Heart right ventricle (tissue), 16 donors: ENCODE data around the gene KLHL34. TPM values are rescaled to one million over a fixed set of nuclear protein-coding genes. Genes with fewer than 3 reads are reported as not detected.

ENCODE experiments used
- ATAC-seq, 8 donors: fragments of 200-7000 bp; cut with Tn5 transposase; one replicate each; pipeline ENCODE4 v1.9.1; 2020; ENCODE audit warnings: mild to moderate bottlenecking in 8 of 8, moderate library complexity in 8 of 8, moderate number of reproducible peaks in 1 of 8
- DNase-seq, 2 donors: peaks; one replicate each; pipeline ENCODE4 v3.0.0-alpha.2; 2020
- H3K27ac ChIP-seq, 10 donors: fragments of 200-600 bp; sonication (generic) in 2 of 10; one replicate each; pipeline versions ENCODE4 v1.5.0 to v1.8.0; 2020 to 2022; ENCODE audit warnings: mild to moderate bottlenecking in 3 of 10
- H3K27me3 ChIP-seq, 7 donors: fragments of 200-600 bp; one replicate each; pipeline ENCODE4 v1.8.0; 2021 to 2022; ENCODE audit warnings: mild to moderate bottlenecking in 2 of 7
- H3K36me3 ChIP-seq, 9 donors: fragments of 200-600 bp; sonication (generic) in 1 of 9; one replicate each; pipeline versions ENCODE4 v1.5.0 to v1.8.0; 2020 to 2022; ENCODE audit warnings: mild to moderate bottlenecking in 2 of 9
- H3K4me1 ChIP-seq, 9 donors: fragments of 200-600 bp; sonication (generic) in 1 of 9; one replicate each; pipeline versions ENCODE4 v1.5.0 to v1.8.0; 2020 to 2022; ENCODE audit warnings: mild to moderate bottlenecking in 4 of 9
- H3K4me3 ChIP-seq, 10 donors: fragments of 200-600 bp; sonication (generic) in 2 of 10; one replicate each; pipeline versions ENCODE4 v1.5.0 to v1.8.0; 2020 to 2022; ENCODE audit warnings: mild to moderate bottlenecking in 7 of 10, moderate library complexity in 2 of 10
- H3K9me3 ChIP-seq, 11 donors: fragments of 200-600 bp in 10 of 11; sonication (generic) in 2 of 11; one replicate each; pipeline versions ENCODE4 v1.5.0 to v1.8.0; 2013 to 2022; ENCODE audit warnings: mild to moderate bottlenecking in 2 of 11, control low read depth in 1 of 11, moderate library complexity in 1 of 11
- CTCF ChIP-seq, 9 donors: fragments of 200-600 bp; sonication (generic) in 2 of 9; IDR thresholded peaks; one replicate each; pipeline versions ENCODE4 v1.5.0 to v1.8.0; 2021 to 2022; ENCODE audit warnings: antibody characterized with exemption in 9 of 9, mild to moderate bottlenecking in 5 of 9, moderate library complexity in 1 of 9
- WGBS, 2 donors: extraction: QIAGEN DNeasy Blood & Tissue Kit; methylation state at CpG; one replicate each; pipeline ENCODE4 v1.1.7; 2013; ENCODE audit warnings: inconsistent platforms in 1 of 2; 5-methylcytosine and 5-hydroxymethylcytosine counted together
- intact Hi-C, 10 donors: fragments of 100-400 bp; cut with DNase I; formaldehyde crosslinking; loops; one replicate each; pipeline versions ENCODE4 v1.11.1 to v1.14.2; 2022
- polyA plus RNA-seq, 2 donors: library from polyadenylated mRNA; stranded (reverse); fragments of 200-250 nt; gene quantifications; one replicate each; pipeline ENCODE4 v1.2.3, GENCODE V29; 2013
- total RNA-seq, 10 donors: library from RNA; stranded (reverse); fragmentation: NEBNext Ultra II Directional in 3 of 10; extraction: Animal tissue kit (Norgen Biotek cat#: 25700) in 3 of 10; gene quantifications; one replicate each; pipeline versions ENCODE4 v1.2.1 to v1.2.4, GENCODE V29; 2021 to 2023
- donor health status: Arrhythmogenic right ventricular cardiomyopathy.
- donor health status: ischemic (EF 13 %, LVEDD 7.1; RV severe dilation, severe dysfunction).
- donor health status: healthy with polysubstance abuse.
- donor health status: DM: no; HTN: yes; CAD: no.
- donor health status: DM: no; HTN: no; CAD: no.
- donor health status: ischemic (EF 25% LVEDD 6.9; RV normal size, moderate dysfunction).
- donor health status: ischemic (EF 25% LVEDD 5.7; RV mildly dilated, moderate dysfunction).
- donor health status: healthy.
- donor health status: DM: yes; HTN: yes; CAD: no.
- donor health status: Ischemic cardiomyopathy.
- donor health status: ischemic (EF 35%, LVEDD 5.7; RV mildly dilated, moderate dysfunction).
- donor health status: nonischemic (EF 11% LVEDD 7.7; RV severe dilation, severe dysfunction).
- donor health status: DM: yes; HTN: yes; CAD: no.
- donor health status: PGD.
- donor health status: ischemic (EF 29% LVEDD 5.4; RV normal size, mild dysfunction).
- donor health status: nonischemic (EF 23%, LVEDD 6.1; RV moderate dilation, normal function).

The KLHL34 gene
- total and polyA plus RNA-seq, 12 donors, result 1.1 to 17.5 (median 5.0) TPM

GRCh38 chrX:21620234-21620633 lies 37.9 kb downstream of the KLHL34 start:
- intact Hi-C loops, result no loop called here
- whole genome bisulfite sequencing, 2 donors, result 84 to 97% methylated on average over 2 of the region's 2 CpGs
- Histone ChIP-seq H3K9me3 (no peaks in the 10 kb centered on the region), H3K27me3 (peaks cover 0 to 14% (median 0%) of the 10 kb centered on the region in 7 donors), H3K36me3 (no peaks in the 10 kb centered on the region), H3K4me3 (no peak overlapping the region), H3K27ac (no peak overlapping the region), H3K4me1 (no peaks in the 10 kb centered on the region)
- no peak for ATAC-seq
- no peak for DNase-seq
- no peak for TF ChIP-seq CTCF (IDR thresholded peaks at IDR 0.05)

DNA sequence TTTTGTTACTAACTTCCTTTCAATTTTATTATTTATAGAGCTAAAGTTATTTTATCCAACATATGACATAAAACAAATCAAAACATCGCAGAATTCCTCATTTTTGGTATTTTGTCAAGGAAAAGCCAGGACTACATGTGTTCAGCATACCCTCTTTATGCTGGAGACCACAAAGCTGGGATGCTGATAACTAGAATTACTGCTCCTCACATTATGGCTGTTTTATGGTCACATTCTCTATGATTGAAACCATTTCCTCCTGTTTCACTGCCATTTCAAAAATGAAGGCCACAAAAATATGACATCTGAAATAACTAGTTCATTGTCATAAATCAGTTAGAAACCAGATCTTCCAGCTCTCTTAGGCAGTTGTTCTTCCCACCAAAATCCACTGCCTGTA lies 41.7 kb downstream of the KLHL34 start:
- peaks cover 0 to 15% (median 0%) of the 10 kb centered on the region in 7 donors for H3K27me3 ChIP-seq
- no peak overlapping the region for H3K4me3 ChIP-seq
- no peak for ATAC-seq
- no peak for TF ChIP-seq CTCF (IDR thresholded peaks at IDR 0.05)
- no peaks in the 10 kb centered on the region for H3K36me3 ChIP-seq
- no peaks in the 10 kb centered on the region for H3K9me3 ChIP-seq
- no peak for DNase-seq
- H3K4me1 ChIP-seq, result no peaks in the 10 kb centered on the region
- H3K27ac ChIP-seq, result no peak overlapping the region
- intact Hi-C loops, result no loop called here
- WGBS, 2 donors, result 74 to 76% methylated on average over 1 of the region's 1 CpG

GRCh38 chrX:21612154-21612553 lies 46.0 kb downstream of the KLHL34 start:
- no peak for TF ChIP-seq CTCF (IDR thresholded peaks at IDR 0.05)
- no peaks in the 10 kb centered on the region for H3K9me3 ChIP-seq
- ATAC-seq, result no peak
- WGBS, 2 donors, result 65 to 76% methylated on average over 5 of the region's 5 CpGs
- no peaks in the 10 kb centered on the region for H3K36me3 ChIP-seq
- DNase-seq, result no peak
- no peak overlapping the region for H3K4me3 ChIP-seq
- H3K27me3 ChIP-seq, result peaks cover 0 to 9% (median 0%) of the 10 kb centered on the region in 7 donors
- H3K27ac ChIP-seq, result no peak overlapping the region
- intact Hi-C loops, result no loop called here
- H3K4me1 ChIP-seq, result no peaks in the 10 kb centered on the region

DNA sequence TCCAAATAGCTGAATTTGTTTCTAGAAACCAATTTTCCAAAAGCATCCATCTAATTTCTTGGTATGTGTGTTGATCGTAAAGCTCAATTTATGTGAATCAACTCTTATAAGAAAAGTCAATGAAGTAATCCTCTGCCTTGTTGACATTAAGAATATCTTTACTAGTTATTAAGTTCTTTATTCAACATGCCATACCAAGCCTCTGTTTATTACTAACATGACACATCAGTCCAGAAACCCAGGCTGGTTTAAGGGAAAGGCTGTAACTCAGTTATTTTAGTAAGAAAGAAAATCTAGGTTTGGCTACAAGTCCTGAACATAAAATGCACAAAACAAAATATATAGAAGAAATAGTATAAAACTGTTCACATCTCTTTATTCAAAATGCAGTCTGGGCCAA lies 48.0 kb downstream of the KLHL34 start:
- 94 to 97% methylated on average over 1 of the region's 1 CpG for WGBS, 2 donors
- DNase-seq, result no peak
- Histone ChIP-seq H3K27me3 (peaks cover 0 to 9% (median 0%) of the 10 kb centered on the region in 7 donors), H3K9me3 (no peaks in the 10 kb centered on the region), H3K4me3 (no peak overlapping the region), H3K4me1 (peaks cover 0 to 5% (median 0%) of the 10 kb centered on the region in 9 donors), H3K36me3 (no peaks in the 10 kb centered on the region), H3K27ac (no peak overlapping the region)
- intact Hi-C loops, result no loop called here
- no peak for TF ChIP-seq CTCF (IDR thresholded peaks at IDR 0.05)
- ATAC-seq, result no peak
